SH-SY5Y (cell line): Measurements from ENCODE around the gene AK8.

ENCODE experiments used
- GATA2 ChIP-seq: IDR thresholded peaks from 2 replicates; pipeline ENCODE4 v1.6.1; 2011; ENCODE audit warnings: mild to moderate bottlenecking, low read depth, low read length
- GATA3 ChIP-seq: IDR thresholded peaks from 2 replicates; pipeline ENCODE4 v1.6.1; 2011; ENCODE audit warnings: low read depth, mild to moderate bottlenecking, low read length, moderate library complexity

The AK8 gene

DNA sequence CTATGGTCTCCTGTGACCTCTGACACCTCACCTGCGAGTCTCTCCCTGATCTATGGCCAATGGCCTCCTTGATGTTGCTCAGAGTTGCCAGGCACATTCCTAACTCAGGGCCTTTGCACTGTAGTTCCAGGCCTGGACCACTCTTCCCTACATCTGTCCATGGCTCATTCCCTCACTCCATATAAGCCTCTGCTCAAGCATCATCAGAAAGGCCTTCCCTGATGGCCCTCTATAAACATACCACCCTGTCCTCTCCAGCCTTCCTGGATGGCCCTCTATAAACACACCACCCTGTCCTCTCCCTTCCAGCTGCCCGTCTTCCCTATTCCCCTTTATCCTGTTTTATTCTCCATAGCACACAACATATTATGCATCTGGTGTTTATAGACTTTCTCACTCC lies 105.0 kb downstream of the AK8 start:
- TF ChIP-seq GATA3: no peak
- TF ChIP-seq GATA2: no peak

DNA sequence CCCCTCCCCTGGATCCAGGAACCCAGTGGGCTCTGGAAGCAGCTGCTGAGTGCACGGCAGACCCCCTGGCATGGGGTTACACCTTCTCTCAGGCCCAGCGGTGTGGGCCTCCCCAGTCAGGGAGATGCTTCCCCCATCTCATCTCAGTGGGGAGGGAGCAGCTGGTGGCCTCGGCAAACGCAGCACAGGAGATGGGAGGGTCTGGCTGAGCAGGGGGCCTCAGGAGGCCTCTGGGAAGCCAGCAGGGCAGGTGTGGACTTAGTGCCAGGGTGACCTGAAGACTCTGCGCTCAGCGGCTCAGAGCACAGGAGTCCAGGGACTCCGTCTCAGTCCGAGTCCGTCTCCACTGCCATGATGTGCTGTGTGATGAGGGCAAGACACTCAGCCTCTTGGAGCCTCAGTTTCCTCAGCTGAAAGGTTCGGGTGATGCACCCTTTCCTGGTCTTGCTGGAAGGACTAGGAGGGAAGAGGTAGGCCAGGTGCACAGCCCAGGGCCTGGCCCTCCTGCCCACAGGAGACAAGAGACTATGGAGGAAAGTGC lies 107.2 kb downstream of the AK8 start:
- TF ChIP-seq GATA2: no peak
- TF ChIP-seq GATA3: no peak

- TF ChIP-seq GATA2 (no peak), GATA3 (no peak)
Measured at GRCh38 chr9:132769906-132770769, 107.9 kb downstream of the AK8 start.

- TF ChIP-seq GATA2 (no peak), GATA3 (no peak)
Measured at GRCh38 chr9:132768932-132769905, 108.9 kb downstream of the AK8 start.

DNA sequence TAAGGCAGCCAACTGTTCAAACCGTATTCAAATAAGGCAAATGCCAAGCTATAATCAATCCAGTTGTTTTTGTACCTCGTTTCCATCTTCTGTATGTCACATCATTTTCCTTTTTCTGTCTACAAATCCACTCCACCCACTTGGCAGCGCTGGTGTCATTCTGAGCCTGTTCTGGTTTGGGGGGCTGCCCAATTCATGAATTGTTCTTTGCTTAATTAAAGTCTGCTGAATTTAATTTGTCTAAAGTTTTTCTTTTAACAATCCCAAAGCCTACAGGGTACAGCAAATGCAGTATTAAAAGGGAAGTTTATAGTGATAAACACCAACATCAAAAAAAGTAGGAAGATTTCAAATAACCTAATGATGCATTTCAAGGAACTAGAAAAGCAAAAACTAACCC lies 114.5 kb downstream of the AK8 start:
- TF ChIP-seq GATA2 (no peak), GATA3 (no peak)

DNA sequence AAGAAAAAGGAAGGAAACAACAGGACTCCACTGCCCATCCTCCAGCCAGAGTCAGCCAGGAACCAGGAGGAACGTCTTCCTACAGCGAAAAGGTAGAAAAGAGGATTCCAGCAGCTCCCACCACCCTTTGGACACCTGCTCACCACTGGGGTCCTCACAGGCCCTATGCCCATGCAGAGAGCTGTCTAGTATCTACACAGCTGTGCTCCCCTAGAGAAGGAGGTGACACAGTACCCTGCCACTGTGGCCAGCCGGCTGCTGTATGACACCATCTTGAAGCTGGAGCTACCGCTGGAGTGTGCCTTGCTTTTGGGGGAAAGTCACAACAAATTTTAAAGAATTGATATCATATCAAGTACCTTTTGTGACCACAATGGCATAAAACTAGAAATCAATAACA lies 115.2 kb downstream of the AK8 start:
- no peak for TF ChIP-seq GATA2
- TF ChIP-seq GATA3: no peak

DNA sequence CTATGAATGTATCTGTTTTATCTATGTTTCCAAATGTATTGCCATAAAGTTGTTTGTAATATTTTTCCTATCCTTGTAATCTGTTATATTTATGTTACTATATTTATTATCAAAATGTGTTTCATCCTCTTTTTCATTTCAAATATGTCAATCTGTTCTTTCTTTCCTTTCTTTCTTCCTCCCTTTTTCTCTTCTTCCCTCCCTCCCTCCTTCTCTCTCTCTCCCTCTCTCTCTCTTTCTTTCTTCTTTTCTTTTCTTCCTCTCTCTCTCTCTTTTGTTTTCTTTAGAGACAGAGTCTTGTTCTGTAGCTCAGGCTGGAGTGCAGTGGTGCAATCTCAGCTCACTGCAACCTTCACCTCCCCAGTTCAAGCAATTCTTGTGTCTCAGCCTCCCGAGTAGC lies 116.5 kb downstream of the AK8 start:
- TF ChIP-seq GATA2 (no peak), GATA3 (no peak)

GRCh38 chr9:132760057-132760456 lies 118.0 kb downstream of the AK8 start:
- TF ChIP-seq GATA3: no peak
- no peak for TF ChIP-seq GATA2

- TF ChIP-seq GATA2 (no peak), GATA3 (no peak)
Measured at GRCh38 chr9:132757016-132757415, 121.1 kb downstream of the AK8 start.

DNA sequence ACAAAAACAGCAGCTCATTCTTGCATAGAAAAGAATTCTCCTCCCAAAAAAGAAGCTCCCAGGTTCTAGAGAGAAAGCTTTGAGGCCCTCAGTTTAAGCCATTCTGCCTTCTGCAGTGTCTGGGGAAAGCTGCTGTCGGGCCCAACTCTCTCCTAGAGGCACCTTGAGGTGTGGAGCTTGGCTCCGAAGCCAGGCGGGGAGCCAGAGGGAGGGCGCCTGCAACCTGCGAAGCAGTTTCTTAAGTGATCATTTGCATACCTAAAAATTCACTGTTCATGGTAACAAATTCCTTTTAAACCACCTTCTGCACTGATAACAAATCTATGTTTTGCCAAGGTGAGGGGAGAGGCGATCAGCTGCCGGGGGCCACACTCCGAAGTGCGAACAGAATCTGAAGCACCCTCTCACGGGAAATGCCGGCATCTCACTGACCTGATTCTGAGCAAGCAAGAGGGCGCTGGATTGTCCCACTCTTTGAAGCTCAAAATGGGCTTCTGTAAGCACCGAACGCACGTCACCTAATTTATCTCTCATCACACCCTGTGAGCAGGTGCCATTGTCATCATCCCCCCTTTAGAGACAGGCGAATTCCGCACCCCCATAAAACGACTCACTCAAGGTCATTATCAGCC lies 121.8 kb downstream of the AK8 start:
- no peak for TF ChIP-seq GATA3
- TF ChIP-seq GATA2: no peak

DNA sequence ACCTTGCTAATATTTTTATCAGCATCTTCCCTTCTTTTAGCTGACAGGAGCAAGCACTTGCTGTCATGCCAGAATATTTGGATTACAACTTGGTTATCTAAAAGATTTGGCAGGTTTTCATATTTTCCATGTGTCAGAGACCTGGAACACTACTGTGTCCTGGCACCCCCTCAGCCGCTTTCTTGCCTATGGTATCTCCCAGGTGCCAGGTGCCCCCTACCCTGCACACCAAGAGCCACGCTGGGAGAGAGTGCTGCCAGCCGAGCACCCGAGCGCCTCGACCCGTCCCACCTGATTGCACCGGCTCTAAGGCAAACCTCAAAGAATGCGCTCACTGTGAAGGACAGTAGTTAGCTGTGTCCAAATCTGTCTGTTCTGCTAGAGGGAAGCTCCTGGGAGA lies 123.0 kb downstream of the AK8 start:
- TF ChIP-seq GATA2 (no peak), GATA3 (no peak)

- TF ChIP-seq GATA2 (no peak), GATA3 (no peak)
Measured at GRCh38 chr9:132754236-132754635, 123.8 kb downstream of the AK8 start.

DNA sequence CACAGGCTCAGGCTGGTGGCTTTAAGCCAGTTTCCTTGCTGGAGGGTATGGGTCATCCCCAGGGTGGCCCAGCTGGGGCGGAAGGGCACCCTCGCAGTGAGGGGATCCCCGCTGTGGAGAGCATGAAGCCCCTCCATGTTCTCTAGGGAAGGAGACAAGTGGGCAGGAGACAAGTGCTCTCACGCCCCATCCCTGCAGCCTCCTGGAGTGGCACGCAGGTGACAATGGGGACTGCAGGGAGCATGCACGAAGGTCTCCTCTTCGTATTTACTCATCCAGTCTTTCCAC lies 124.5 kb downstream of the AK8 start:
- no peak for TF ChIP-seq GATA2
- no peak for TF ChIP-seq GATA3
